ENCODE results near the gene CHRNA1. TPM values are rescaled to one million over a fixed set of nuclear protein-coding genes. Genes with fewer than 3 reads are reported as not detected.

Gene CHRNA1
- total and polyA plus RNA-seq, 2 of the 13 experiments (the other 11 are each of a cell fraction or from before 2014, with no cell fraction given), result not detected

DNA sequence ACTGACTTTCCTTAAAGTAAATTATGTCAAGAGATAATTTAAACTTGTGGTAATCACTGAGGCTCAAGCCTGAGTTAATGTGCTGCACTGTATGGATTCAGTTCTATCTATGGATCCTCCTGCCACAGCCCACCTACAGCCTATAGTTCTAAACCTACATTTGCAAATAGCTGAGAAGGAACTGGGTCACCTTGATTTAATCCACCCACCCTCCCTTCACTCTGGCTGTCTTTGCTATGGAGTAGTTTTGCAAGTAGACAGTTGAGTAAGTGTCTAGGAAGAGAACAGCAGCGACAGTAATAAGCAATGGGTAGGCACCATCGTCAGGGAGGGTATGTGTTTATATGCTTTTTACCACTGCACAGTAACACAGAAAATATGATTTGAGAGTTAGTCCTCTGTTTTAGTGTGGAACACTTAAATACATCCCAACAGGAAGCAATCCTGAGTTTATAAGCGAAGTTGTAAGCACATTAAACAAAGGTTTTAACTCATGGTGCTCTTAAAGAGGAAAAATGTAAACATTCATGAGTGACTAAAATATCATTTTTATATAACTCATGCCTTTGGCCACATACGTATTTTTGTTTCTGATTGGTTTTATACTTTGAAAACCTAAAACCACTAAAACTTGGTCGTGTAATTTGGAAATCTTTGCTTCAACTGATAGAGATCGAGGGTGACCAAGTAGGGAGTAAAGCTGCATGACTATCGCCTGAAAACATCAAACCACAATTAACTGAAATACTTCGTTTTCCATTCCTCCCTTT, 36.3 kb upstream of the CHRNA1 start:
- Histone ChIP-seq H3K36me3 (replicated peaks in 1 of 2; ENCODE audit: control insufficient read depth in 1 of 2, insufficient read depth in 2 of 2, low read length in 2 of 2) (no peaks in the 10 kb centered on the region), H3K9ac (ENCODE audit: insufficient read depth, low read depth, low read length) (no peak overlapping the region), H3K4me2 (ENCODE audit: low read depth, low read length) (no peak overlapping the region), H3K4me3 (replicated peaks in 1 of 3; ENCODE audit: insufficient read depth in 1 of 3, low read depth in 2 of 3, low read length in 3 of 3) (no peak overlapping the region), H3K27me3 (ENCODE audit: control insufficient read depth in 1 of 2, insufficient read depth in 2 of 2, low read length in 2 of 2) (no peaks in the 10 kb centered on the region), H4K20me1 (ENCODE audit: insufficient read depth, low read length) (no peaks in the 10 kb centered on the region), H2AFZ (ENCODE audit: low read length) (no peak overlapping the region), H3K79me2 (ENCODE audit: insufficient read depth, low read length) (no peaks in the 10 kb centered on the region), H3K4me1 (ENCODE audit: insufficient read depth, low read length) (no peaks in the 10 kb centered on the region), H3K9me3 (ENCODE audit: low read length) (no peaks in the 10 kb centered on the region), H3K27ac (ENCODE audit: extremely low read length, insufficient read depth, low read length) (no peak overlapping the region)
- intact Hi-C loops (cut with micrococcal nuclease; ENCODE audit: unreplicated experiment) (no loop called here), in situ Hi-C loops (cut with HindIII; ENCODE audit: extremely low pct_ligation_motif_present, low pct_unique_long_range_greater_than_20kb) (no loop called here)
- no peak for TF ChIP-seq KMT2A (CRISPR knock-in tag; IDR thresholded peaks at IDR 0.05)
- TF ChIP-seq MLLT10 (CRISPR knock-in tag; IDR thresholded peaks at IDR 0.05), result no peak
- no peak for TF ChIP-seq ZSCAN20 (CRISPR knock-in tag; IDR thresholded peaks at IDR 0.05; ENCODE audit: borderline replicate concordance)
- no peak for TF ChIP-seq ELF1 (CRISPR knock-in tag; IDR thresholded peaks at IDR 0.05)
- no peak for TF ChIP-seq ZNF644 (CRISPR knock-in tag; IDR thresholded peaks at IDR 0.05; ENCODE audit: low read depth)
- TF ChIP-seq EZH2 (conservative IDR thresholded peaks at IDR 0.05; ENCODE audit: low read depth, low read length), result no peak
- no peak for TF ChIP-seq ZNF143 (CRISPR knock-in tag; IDR thresholded peaks at IDR 0.05)
- TF ChIP-seq ZNF574 (CRISPR knock-in tag; IDR thresholded peaks at IDR 0.05), result no peak
- TF ChIP-seq MIXL1 (CRISPR knock-in tag; IDR thresholded peaks at IDR 0.05), result no peak
- TF ChIP-seq, protein P1, sequence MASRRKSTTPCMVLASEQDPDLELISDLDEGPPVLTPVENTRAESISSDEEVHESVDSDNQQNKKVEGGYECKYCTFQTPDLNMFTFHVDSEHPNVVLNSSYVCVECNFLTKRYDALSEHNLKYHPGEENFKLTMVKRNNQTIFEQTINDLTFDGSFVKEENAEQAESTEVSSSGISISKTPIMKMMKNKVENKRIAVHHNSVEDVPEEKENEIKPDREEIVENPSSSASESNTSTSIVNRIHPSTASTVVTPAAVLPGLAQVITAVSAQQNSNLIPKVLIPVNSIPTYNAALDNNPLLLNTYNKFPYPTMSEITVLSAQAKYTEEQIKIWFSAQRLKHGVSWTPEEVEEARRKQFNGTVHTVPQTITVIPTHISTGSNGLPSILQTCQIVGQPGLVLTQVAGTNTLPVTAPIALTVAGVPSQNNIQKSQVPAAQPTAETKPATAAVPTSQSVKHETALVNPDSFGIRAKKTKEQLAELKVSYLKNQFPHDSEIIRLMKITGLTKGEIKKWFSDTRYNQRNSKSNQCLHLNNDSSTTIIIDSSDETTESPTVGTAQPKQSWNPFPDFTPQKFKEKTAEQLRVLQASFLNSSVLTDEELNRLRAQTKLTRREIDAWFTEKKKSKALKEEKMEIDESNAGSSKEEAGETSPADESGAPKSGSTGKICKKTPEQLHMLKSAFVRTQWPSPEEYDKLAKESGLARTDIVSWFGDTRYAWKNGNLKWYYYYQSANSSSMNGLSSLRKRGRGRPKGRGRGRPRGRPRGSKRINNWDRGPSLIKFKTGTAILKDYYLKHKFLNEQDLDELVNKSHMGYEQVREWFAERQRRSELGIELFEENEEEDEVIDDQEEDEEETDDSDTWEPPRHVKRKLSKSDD (CRISPR knock-in tag; IDR thresholded peaks at IDR 0.05; ENCODE audit: low read depth), result no peak
- no peak for TF ChIP-seq GATAD2A (CRISPR knock-in tag; IDR thresholded peaks at IDR 0.05)
- FAIRE-seq (no peak), ATAC-seq (no peak), DNase-seq (ENCODE audit: low spot score) (no peak)
- ChIA-PET POLR2A (no interaction called here), CTCF (ENCODE audit: low intra/inter-chr PET ratio, low total read pairs) (no interaction called here)
- WGBS (ENCODE audit: low lambda C conversion rate), result 30% methylated on average over 8 of the region's 8 CpGs
- no TSS peak for BruUV-seq (replicated peaks)
